Natural killer cell (primary cell): ENCODE data around the gene GPX4. TPM values are rescaled to one million over a fixed set of nuclear protein-coding genes. Genes with fewer than 3 reads are reported as not detected.
"Not testable (repeated sequence)": the region's sequence is repeated elsewhere in the genome, so short reads cannot be mapped to it uniquely, and the experiment has no call there.

Experiments used
- ATAC-seq, 3 donors: fragments of 150-1000 bp in 2 of 3; fragments of 200-7000 bp in 1 of 3; cut with Tn5 transposase; 1 replicate in 1 of 3; 2 replicates in 2 of 3; pipeline ENCODE4 v1.10.0; 2021; ENCODE audit warnings: mild to moderate bottlenecking in 2 of 3, moderate library complexity in 2 of 3
- DNase-seq, 2 donors: peaks; one replicate each; pipeline versions ENCODE4 v3.0.0 to v3.0.0-alpha.2; 2013 to 2021; ENCODE audit warnings: mixed read lengths in 1 of 2
- H3K27ac ChIP-seq: one replicate; pipeline ENCODE4 v1.5.1; 2013; ENCODE audit warnings: mild to moderate bottlenecking, low read length
- H3K27me3 ChIP-seq: one replicate; pipeline ENCODE4 v1.6.1; 2013; ENCODE audit warnings: low read length; ENCODE audit not compliant: control insufficient read depth, insufficient read depth
- H3K36me3 ChIP-seq: one replicate; pipeline ENCODE4 v1.6.1; 2013; ENCODE audit warnings: low read length; ENCODE audit not compliant: control insufficient read depth, insufficient read depth
- H3K4me1 ChIP-seq: one replicate; pipeline ENCODE4 v1.6.1; 2013; ENCODE audit warnings: low read length; ENCODE audit not compliant: control insufficient read depth, insufficient read depth
- H3K4me3 ChIP-seq: one replicate; pipeline ENCODE4 v1.5.1; 2013; ENCODE audit warnings: low read length
- H3K9me3 ChIP-seq: one replicate; pipeline ENCODE4 v1.6.1; 2013; ENCODE audit warnings: low read length; ENCODE audit not compliant: control insufficient read depth, insufficient read depth
- H3K27ac Mint-ChIP-seq, 2 donors: one replicate each; pipeline ENCODE4 v1.8.0; 2022; ENCODE audit warnings: mild to moderate bottlenecking in 2 of 2, mixed read lengths in 2 of 2, moderate library complexity in 1 of 2
- H3K27me3 Mint-ChIP-seq, 2 donors: one replicate each; pipeline ENCODE4 v1.8.0; 2022; ENCODE audit warnings: low read depth in 2 of 2, mixed read lengths in 2 of 2
- H3K36me3 Mint-ChIP-seq: one replicate; pipeline ENCODE4 v1.8.0; 2022; ENCODE audit warnings: mixed read lengths
- H3K4me1 Mint-ChIP-seq, 2 donors: one replicate each; pipeline ENCODE4 v1.8.0; 2022; ENCODE audit warnings: mixed read lengths in 2 of 2
- H3K4me3 Mint-ChIP-seq: one replicate; pipeline ENCODE4 v1.8.0; 2022; ENCODE audit warnings: mild to moderate bottlenecking, moderate library complexity, mixed read lengths
- H3K9me3 Mint-ChIP-seq, 2 donors: one replicate each; pipeline ENCODE4 v1.8.0; 2022; ENCODE audit warnings: mixed read lengths in 2 of 2
- WGBS: methylation state at CpG from one replicate; pipeline ENCODE4 v1.1.7; 2013; ENCODE audit warnings: missing lambda C conversion rate; ENCODE audit not compliant: insufficient coverage; 5-methylcytosine and 5-hydroxymethylcytosine counted together
- intact Hi-C: fragments of 100-400 bp; cut with micrococcal nuclease; formaldehyde crosslinking; loops from one replicate; pipeline ENCODE4 v1.14.2; 2022
- total RNA-seq, 4 donors: library from RNA; stranded (reverse); fragments of 120-200 nt in 1 of 4; gene quantifications; one replicate each; pipeline versions ENCODE4 v1.2.3 to v1.2.4, GENCODE V29; 2013 to 2022
- TF ChIP-seq, protein P1 (sequence below): fragments of 200-600 bp; IDR thresholded peaks from one replicate; pipeline ENCODE4 v1.8.0; 2022; ENCODE audit warnings: antibody characterized with exemption

The GPX4 gene
- total RNA-seq, 3 donors from 2014 or later (not counting 1 experiment from before 2014, with no cell fraction given), result 108 to 126 (median 121) TPM

DNA sequence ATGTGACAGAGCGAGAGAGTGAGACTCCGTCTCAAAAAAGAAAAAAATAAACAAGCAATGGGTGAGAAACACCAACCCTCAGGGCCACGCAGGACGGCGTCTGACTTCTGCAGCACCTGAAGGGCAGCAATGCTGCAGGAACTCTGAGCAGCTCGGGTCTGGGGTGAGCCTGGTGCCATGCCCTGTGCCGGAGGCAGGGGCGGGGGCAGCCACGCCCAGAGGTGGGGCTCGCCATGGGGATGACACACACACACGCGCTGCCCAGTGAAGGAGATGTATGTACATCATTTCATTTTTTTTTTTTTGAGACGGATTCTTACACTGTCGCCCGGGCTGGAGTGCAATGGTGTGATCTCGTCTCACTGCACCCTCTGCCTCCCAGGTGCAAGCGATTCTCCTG lies 24.3 kb downstream of the GPX4 start:
- H3K36me3 ChIP-seq, result peaks cover 30% of the 10 kb centered on the region
- DNase-seq, result no peak
- no peak for ATAC-seq
- no peak overlapping the region for H3K4me3 ChIP-seq
- Mint-ChIP-seq H3K9me3 (no peaks in the 10 kb centered on the region), H3K4me1 (peaks cover 0 to 18% of the 10 kb centered on the region in 2 donors), H3K27me3 (no peaks in the 10 kb centered on the region), H3K27ac (no peak overlapping the region), H3K36me3 (no peaks in the 10 kb centered on the region), H3K4me3 (no peak overlapping the region)
- H3K27ac ChIP-seq, result no peak overlapping the region
- peaks cover 39% of the 10 kb centered on the region for H3K4me1 ChIP-seq
- 95% methylated on average over 17 of the region's 17 CpGs for WGBS
- no peaks in the 10 kb centered on the region for H3K9me3 ChIP-seq
- TF ChIP-seq, protein P1, sequence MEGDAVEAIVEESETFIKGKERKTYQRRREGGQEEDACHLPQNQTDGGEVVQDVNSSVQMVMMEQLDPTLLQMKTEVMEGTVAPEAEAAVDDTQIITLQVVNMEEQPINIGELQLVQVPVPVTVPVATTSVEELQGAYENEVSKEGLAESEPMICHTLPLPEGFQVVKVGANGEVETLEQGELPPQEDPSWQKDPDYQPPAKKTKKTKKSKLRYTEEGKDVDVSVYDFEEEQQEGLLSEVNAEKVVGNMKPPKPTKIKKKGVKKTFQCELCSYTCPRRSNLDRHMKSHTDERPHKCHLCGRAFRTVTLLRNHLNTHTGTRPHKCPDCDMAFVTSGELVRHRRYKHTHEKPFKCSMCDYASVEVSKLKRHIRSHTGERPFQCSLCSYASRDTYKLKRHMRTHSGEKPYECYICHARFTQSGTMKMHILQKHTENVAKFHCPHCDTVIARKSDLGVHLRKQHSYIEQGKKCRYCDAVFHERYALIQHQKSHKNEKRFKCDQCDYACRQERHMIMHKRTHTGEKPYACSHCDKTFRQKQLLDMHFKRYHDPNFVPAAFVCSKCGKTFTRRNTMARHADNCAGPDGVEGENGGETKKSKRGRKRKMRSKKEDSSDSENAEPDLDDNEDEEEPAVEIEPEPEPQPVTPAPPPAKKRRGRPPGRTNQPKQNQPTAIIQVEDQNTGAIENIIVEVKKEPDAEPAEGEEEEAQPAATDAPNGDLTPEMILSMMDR, result no peak
- intact Hi-C loops, result no loop called here
- H3K27me3 ChIP-seq, result no peaks in the 10 kb centered on the region

DNA sequence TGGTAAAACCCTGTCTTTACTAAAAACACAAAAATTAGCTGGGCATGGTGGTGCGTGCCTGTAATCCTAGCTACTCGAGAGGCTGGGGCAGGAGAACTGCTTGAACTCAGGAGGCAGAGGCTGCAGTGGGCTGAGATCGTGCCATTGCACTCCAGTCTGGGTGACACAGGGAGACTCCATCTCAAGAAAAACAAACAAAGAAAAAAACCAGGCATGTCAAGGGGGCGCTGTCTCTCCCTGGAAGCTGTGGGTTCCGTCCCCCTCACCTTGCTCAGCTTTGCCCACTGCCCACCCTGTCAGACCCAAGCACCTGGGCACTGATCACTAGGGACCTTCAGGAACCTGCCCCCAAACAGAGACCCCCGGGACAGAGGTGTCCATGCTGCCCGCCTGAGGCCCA lies 25.3 kb downstream of the GPX4 start:
- DNase-seq, H3K27ac Mint-ChIP-seq, H3K4me3 ChIP-seq, ATAC-seq, H3K9me3 Mint-ChIP-seq, H3K36me3 Mint-ChIP-seq, intact Hi-C loops, H3K27me3 ChIP-seq, H3K9me3 ChIP-seq, H3K27ac ChIP-seq, H3K27me3 Mint-ChIP-seq: not testable (repeated sequence)
- 95% methylated on average over 7 of the region's 7 CpGs for WGBS
- Histone ChIP-seq H3K4me1 (peaks cover 49% of the 10 kb centered on the region), H3K36me3 (peaks cover 22% of the 10 kb centered on the region)
- Mint-ChIP-seq H3K4me1 (peaks cover 8 to 28% of the 10 kb centered on the region in 2 donors), H3K4me3 (peak overlapping the region; percentile 45)

DNA sequence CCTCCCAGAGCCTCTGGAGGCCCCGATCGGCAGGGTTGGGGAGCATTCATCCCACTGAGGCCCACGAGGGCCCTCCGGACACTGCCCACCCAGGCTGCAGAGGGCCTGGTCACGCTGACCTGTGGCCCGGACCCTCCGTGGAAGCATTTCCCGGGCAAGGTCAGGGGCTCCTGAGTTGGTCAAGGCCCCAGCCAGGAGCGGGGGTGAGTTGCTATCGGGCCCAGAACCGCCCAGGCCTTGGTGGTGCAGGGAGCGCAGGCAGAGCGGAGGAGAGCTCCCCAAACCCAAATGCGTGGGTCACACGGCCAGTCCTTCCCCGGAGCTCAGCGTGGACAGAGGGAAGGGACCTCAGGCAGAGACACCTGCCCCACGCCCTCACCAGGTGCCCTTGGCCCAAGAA lies 25.7 kb downstream of the GPX4 start:
- no peaks in the 10 kb centered on the region for H3K9me3 ChIP-seq
- no peak overlapping the region for H3K27ac Mint-ChIP-seq
- no peaks in the 10 kb centered on the region for H3K9me3 Mint-ChIP-seq
- no peaks in the 10 kb centered on the region for H3K27me3 Mint-ChIP-seq
- no peak overlapping the region for H3K4me3 ChIP-seq
- intact Hi-C loops, result no loop called here
- TF ChIP-seq, protein P1, result no peak
- peaks cover 20% of the 10 kb centered on the region for H3K36me3 ChIP-seq
- no peak for DNase-seq
- peaks cover 8 to 29% of the 10 kb centered on the region in 2 donors for H3K4me1 Mint-ChIP-seq
- no peak overlapping the region for H3K27ac ChIP-seq
- no peaks in the 10 kb centered on the region for H3K27me3 ChIP-seq
- H3K4me3 Mint-ChIP-seq, result peak overlapping the region; percentile 42
- WGBS, result 96% methylated on average over 18 of the region's 18 CpGs
- no peak for ATAC-seq
- no peaks in the 10 kb centered on the region for H3K36me3 Mint-ChIP-seq
- H3K4me1 ChIP-seq, result peaks cover 53% of the 10 kb centered on the region

DNA sequence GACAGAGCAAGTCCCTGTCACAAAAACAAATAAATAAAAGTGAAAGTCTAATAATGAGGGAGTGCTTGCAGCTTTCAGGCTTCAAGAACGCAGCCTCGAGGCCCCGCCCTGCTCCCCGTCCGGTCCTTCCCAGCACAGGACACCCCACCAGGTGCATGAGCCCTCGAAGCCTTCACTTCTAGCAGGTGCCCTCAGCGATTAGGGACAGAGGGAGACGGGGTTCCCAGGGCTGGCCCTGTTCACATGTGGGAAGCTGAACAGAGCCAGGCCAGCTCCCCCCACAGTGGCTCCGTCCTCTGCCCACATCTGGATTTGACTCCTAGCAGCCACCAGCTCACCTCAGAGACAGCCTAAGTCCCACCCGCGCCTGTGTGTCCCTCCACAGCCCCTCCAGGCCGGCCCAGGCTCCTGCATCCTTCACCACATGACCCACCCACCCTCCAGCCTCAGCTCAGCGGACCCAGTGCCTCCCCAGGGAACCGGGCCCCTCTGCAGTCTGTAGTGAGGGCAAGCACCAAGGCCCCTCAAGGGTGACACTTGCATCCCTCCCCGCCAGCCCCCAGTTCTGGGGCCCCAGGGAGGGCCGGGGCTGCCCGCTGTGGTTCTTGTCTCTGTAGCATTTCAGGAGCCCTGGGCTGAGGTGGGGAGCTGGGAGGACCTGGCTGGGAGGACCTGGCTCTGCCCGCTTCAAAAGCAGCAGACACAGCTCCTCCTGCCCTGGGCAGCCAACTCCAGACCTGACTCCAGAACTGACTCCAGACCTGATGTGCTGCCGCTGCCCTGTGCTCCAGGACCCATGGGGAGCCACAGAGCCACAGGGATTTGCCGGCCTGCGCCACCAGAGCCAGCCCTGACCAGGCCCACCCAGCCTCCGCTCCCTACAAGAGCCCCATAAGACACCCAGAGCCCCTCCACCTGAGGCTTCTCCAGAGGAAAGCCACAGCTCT lies 27.2 kb downstream of the GPX4 start:
- Mint-ChIP-seq H3K36me3 (no peaks in the 10 kb centered on the region), H3K9me3 (no peaks in the 10 kb centered on the region), H3K27me3 (no peaks in the 10 kb centered on the region), H3K4me3 (peak overlapping the region; percentile 91), H3K27ac (peak overlapping the region; percentile 89 to 96), H3K4me1 (peaks cover 8 to 38% of the 10 kb centered on the region in 2 donors)
- peak in 1 of 2 donors; percentile 66 for DNase-seq
- H3K4me1 ChIP-seq, result peaks cover 66% of the 10 kb centered on the region
- H3K4me3 ChIP-seq, result peak overlapping the region; percentile 91
- H3K27me3 ChIP-seq, result no peaks in the 10 kb centered on the region
- 35% methylated on average over 22 of the region's 22 CpGs for WGBS
- H3K9me3 ChIP-seq, result no peaks in the 10 kb centered on the region
- ATAC-seq, result no peak
- H3K27ac ChIP-seq, result peak overlapping the region; percentile 88
- H3K36me3 ChIP-seq, result peaks cover 13% of the 10 kb centered on the region
- TF ChIP-seq, protein P1, result no peak
- intact Hi-C loops, result loop anchor here (5.0 kb wide), 2 partner anchors 41 to 61 kb away; partner anchors contain the start of gene SBNO2
